GM13976 (cell line): Measurements from ENCODE around the gene HMG20B.

Experiments
- DNase-seq: peaks from one replicate; pipeline ENCODE4 v3.0.0; 2012; ENCODE audit warnings: low spot score
- in situ Hi-C: fragments of 300-500 bp; cut with MboI; formaldehyde crosslinking; loops from one replicate; pipeline ENCODE4 v1.12.0; 2022; ENCODE audit warnings: low sequenced_read_pairs, mixed read lengths, inconsistent platforms; ENCODE audit not compliant: unreplicated experiment
- TF ChIP-seq, protein P1 (sequence below): IDR thresholded peaks from 2 replicates; pipeline ENCODE4 v1.5.1; 2012; ENCODE audit warnings: borderline replicate concordance, mild to moderate bottlenecking; ENCODE audit not compliant: insufficient read depth; ENCODE audit errors: extremely low read depth, missing control alignments, control extremely low read depth

HMG20B gene

GRCh38 chr19:3547767-3548282, 24.9 kb upstream of the HMG20B start:
- DNase-seq: no peak
- TF ChIP-seq, protein P1, sequence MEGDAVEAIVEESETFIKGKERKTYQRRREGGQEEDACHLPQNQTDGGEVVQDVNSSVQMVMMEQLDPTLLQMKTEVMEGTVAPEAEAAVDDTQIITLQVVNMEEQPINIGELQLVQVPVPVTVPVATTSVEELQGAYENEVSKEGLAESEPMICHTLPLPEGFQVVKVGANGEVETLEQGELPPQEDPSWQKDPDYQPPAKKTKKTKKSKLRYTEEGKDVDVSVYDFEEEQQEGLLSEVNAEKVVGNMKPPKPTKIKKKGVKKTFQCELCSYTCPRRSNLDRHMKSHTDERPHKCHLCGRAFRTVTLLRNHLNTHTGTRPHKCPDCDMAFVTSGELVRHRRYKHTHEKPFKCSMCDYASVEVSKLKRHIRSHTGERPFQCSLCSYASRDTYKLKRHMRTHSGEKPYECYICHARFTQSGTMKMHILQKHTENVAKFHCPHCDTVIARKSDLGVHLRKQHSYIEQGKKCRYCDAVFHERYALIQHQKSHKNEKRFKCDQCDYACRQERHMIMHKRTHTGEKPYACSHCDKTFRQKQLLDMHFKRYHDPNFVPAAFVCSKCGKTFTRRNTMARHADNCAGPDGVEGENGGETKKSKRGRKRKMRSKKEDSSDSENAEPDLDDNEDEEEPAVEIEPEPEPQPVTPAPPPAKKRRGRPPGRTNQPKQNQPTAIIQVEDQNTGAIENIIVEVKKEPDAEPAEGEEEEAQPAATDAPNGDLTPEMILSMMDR: no peak
- in situ Hi-C loops: no loop called here

DNA sequence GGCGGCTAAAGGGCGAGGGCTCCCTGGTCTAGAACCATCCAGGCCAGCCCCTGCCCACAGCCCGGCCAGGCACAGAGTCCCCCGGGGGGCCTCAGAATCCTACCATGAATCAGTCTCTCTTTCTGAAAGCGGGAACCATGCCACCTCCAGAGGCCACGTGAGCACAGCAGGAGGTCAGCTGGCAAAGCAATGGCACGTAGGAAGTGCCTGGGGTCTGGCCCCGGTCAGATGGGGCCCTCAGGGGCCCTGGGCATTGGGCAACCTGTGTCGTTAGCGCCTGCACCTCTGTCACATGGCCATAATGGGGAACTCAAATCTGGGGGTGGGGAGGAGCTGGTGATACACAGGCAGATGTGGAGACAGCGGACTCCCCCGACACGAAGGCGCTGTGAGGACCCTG, 24.1 kb upstream of the HMG20B start:
- TF ChIP-seq, protein P1: no peak
- DNase-seq: no peak
- in situ Hi-C loops: no loop called here

DNA sequence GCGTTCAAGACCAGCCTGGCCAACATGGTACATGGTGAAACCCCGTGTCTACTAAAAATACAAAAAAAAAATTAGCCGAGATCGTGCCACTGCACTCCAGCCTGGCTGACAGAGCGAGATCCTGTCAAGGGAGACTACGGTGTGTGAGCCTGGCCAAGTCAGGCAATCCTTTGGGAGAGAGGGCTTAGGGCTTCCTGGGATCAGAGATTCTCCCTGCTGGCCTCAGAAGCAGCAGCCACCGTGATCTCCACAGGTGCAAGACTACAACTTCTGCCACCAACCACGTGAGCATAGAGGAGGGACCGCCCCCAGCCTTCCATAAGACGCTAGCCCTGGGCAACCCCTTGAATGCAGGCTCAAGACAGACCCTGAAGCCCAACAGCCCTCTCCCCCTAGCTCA, 22.9 kb upstream of the HMG20B start:
- no peak for DNase-seq
- in situ Hi-C loops: no loop called here
- TF ChIP-seq, protein P1: no peak

- in situ Hi-C loops: no loop called here
- no peak for DNase-seq
- TF ChIP-seq, protein P1: no peak
Observed at GRCh38 chr19:3550947-3551791, 21.6 kb upstream of the HMG20B start.

GRCh38 chr19:3551792-3552095, 21.0 kb upstream of the HMG20B start:
- in situ Hi-C loops: no loop called here
- no peak for DNase-seq
- TF ChIP-seq, protein P1: no peak

DNA sequence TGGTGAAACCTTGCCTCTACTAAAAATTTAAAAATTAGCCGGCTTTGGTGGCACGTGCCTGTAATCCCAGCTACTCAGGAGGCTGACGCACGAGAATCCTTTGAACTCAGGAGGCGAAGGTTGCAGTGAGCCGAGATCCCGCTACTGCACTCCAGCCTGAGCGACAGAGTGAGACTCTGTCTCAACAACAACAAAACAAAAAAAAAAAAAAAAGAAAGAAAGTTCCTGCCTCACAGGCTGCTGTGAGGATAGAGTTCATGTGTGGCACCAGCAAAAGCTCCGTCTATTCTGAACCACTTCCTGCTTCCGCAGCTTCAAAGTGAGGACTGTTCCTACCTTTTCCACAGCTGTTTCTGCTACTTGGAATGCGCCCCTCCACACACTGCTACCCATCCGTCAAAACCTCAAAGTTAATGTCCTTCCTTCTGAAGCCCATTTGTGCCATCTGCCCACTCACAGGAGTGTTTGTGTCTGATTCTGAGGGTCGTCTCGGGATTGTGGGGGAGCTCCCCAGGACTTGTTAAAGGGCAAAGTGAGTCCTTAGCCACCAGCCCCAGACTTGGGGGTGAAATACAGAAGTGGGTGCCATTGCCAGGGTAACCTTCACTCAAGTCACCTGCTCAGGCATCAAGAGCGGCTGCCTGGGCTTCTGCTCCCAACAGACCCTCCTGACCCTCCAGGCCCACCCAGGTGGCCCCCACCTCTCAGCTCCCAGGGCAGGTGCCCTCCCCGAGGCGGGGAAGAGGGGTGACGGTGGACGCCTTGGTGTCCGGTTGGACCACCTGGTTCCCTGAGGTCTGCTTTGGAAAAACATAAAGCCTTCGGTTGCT, 18.3 kb upstream of the HMG20B start:
- in situ Hi-C loops: no loop called here
- no peak for DNase-seq
- TF ChIP-seq, protein P1: no peak
